HL-60/S4 treated with phorbol 12-myristate 13-acetate at 8.2 ng/mL for 4 days and 3 days (cell line): ENCODE data around the gene GPHB5.

Experiments used
- in situ Hi-C: fragments of 300-500 bp; cut with MboI; formaldehyde crosslinking; loops from 2 replicates; pipeline ENCODE4 v1.15.0; 2022; ENCODE audit warnings: low sequenced_read_pairs

The GPHB5 gene

GRCh38 chr14:63267171-63267570, 51.6 kb downstream of the GPHB5 start:
- in situ Hi-C loops, result no loop called here

- in situ Hi-C loops, result no loop called here
Observed at GRCh38 chr14:63266106-63266505, 52.6 kb downstream of the GPHB5 start.
